HG03135 (cell line): ENCODE data around the gene KIF21B.

Experiments
- ATAC-seq: cut with Tn5 transposase; IDR thresholded peaks from one replicate; pipeline ENCODE4 v1.9.1; 2021; ENCODE audit warnings: mild to moderate bottlenecking, moderate library complexity; ENCODE audit not compliant: unreplicated experiment

KIF21B gene

DNA sequence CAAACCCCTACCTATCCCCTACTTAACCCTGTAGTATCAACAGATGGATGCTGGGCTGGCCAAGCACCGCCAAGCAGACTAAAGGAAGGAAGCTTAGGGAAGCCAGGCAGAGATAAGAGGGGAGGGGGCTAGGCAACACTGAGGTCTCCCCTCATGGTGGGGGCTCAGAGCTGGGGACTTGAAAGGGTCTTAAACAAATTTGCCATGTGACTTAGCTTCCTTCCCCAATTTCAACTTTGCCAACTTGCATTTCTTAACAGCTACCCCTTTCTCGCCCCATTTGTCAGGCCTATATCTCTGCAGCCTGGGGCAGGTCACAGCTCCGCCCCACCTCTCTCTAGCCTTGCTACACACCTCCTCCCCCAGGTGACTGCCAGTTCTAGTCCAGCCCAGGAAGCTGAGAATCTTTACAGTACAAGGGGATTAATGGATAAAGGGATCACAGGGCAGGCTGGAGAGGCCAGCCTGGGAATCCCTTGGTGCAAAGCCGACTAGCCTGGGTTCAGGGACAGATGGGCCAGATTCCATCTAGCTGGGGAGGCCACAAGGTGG lies 3.4 kb downstream of the KIF21B start:
- ATAC-seq: no peak

DNA sequence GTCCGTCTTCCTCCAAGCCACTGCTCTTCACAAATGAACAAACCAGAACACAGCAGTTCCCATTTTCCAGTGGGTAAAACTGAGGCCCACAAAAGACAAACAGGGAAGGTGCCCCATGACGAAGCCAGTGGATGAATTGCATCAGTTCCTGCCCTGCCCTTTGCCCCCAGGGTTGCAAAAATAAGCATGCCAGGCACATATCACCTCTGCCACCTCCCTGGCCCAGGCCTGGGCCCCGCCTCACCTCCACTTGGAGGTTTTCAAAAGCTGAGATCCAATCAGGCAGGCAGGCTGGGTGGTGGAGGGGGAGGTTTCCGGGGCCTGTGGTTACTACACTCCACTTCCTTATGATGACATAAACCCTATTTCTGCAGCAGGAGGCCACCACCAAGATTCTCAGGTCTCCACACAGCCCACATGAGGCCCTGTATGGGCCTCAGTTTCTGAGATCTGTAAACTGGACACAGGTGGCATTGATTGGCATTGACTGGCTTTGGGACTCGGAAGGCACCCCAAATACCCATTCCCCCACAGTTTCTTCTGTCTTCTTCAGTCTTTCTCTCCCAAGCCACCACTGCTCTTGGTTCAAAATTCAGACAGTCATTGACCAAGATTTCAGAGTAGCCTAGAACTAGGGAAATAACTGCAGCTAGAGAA lies 4.1 kb downstream of the KIF21B start:
- peak; percentile 62 for ATAC-seq

DNA sequence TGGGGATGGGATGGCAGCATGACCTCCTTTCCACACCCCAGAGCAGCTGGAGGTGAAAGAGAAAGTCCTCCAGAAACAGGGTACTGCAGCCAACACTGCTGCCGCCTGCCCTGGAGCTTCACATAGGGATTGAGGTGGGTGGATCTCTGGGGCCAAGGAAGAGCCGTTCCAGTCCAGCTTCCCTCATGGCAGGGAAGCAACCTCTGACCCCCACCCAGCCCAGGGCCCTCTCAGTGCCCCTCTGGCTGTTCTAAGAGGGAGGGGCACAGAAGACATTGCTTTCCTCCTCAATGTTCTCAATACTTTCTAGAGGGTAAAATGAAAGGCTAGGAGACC lies 5.7 kb downstream of the KIF21B start:
- no peak for ATAC-seq

GRCh38 chr1:201016943-201017827 lies 6.3 kb downstream of the KIF21B start:
- ATAC-seq: no peak

GRCh38 chr1:201016211-201016651 lies 7.3 kb downstream of the KIF21B start:
- ATAC-seq: no peak

GRCh38 chr1:201015551-201016091 lies 7.9 kb downstream of the KIF21B start:
- no peak for ATAC-seq

- ATAC-seq: no peak
Observed at GRCh38 chr1:201014816-201015200, 8.7 kb downstream of the KIF21B start.

DNA sequence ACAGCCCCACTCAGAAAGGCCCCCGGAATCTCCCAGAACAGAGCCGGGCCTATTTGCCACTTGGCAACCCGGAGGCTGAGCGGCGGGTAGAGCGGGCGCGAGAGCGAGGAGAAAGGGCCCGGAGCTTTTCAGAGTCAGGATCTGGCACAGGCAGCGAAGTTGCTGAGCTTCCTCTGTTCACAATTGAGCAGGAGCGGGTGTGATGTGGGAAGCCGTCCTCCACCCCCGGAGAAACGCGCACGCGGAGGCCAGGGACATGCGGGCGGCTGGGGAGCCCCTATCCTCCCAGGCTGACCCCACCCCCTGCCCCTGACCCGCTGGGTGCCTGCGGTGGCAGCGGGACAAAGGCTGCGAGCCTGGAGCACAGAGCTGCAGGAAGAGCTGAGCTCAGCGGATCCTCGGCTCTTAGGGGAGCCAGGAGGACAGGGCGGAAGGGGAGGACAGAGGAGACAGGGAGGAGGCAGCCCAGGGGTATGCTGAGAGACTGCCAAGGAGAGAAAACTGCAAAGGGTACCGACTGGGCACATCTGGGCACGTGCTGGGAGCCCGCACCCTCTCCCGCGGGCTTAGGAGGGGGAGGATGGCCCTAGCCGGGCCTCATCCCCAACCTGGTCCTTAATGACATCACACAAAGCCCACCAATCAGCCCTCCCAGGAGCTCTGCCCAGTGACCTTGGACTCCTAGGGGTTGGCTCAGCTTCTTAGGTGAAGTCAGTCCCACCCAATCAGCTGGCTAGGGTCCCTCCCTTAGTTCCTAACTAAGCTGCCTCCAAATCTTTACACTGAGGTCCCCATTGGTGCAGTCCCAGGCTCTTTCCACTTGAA lies 9.3 kb downstream of the KIF21B start:
- no peak for ATAC-seq

DNA sequence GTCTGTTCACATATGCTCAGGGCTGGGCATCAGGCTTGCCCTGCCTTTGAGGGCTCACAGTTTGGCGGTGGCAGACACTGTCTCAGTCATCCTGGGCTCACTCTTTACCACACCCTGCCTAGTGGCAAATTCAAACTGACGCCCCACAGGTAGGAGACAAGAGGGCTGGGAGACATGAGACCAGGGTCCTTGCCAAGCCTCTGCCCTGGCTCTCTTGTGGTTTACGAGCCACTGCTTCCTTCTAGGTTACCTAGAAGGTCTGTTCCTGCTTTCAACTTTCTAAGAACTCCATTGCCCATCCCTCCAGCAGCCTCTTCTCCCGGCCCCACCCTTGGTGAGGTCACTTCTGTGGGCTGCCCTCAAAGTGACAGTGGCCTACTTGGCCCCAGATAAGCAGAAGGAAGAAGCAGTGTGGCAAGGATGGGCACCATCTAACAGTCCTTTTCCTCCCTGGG lies 10.5 kb downstream of the KIF21B start:
- ATAC-seq: no peak

GRCh38 chr1:201011616-201012015 lies 11.9 kb downstream of the KIF21B start:
- ATAC-seq: no peak

GRCh38 chr1:201009962-201010645 lies 13.4 kb downstream of the KIF21B start:
- no peak for ATAC-seq

DNA sequence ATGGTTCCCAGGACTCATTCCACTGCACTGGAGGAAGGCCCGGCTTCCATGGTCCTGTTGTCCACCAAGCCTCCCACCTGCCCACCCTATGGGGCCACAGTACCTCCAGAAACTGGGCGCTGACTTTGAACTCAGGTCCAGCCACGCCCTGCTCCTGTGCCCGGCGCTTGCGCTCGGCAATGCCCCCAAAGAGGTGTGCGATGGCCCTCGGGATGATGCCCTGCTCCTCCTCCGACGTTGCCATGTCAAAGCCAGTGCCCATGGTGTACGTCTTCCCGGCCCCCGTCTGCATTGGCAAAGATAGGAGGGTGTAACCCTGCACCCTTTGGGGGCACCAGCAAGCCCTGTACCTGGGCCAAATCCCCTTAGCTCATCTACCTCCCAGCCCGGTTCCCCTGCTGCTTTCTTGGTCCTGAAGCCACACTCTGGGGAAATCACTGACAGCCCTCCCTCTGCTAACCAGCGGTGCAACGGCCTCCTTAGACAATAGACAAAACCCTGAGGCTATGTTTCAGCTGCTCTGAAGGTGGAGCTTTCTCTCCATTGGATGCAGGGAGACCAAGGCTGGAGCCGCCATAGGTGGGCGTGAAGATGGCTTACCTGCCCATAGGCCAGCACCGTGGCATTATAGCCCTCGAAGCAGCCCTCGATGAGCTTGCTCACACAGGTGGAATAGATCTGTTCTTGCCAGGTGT lies 14.7 kb downstream of the KIF21B start:
- ATAC-seq: no peak

GRCh38 chr1:201007481-201007880 lies 16.0 kb downstream of the KIF21B start:
- no peak for ATAC-seq

GRCh38 chr1:201006450-201006849 lies 17.1 kb downstream of the KIF21B start:
- ATAC-seq: no peak

DNA sequence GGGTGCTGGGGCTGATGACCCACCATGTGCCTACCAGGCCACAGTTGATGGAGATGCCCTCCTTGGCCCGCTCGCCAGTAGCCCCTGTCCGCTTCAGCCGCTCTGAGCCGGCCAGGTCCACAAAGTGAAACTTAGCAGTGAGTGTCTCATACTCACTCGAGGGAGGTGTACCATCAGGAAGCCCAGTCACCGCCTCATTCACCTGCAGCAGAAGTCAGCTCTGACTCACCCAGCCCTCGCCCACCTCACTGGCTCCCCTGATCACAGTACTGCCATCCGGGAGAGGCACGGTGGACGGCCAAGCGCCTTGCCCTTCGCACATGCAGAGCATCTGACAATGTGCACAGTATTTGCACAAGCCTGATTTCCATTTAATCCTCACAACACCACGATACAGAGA lies 18.8 kb downstream of the KIF21B start:
- no peak for ATAC-seq

DNA sequence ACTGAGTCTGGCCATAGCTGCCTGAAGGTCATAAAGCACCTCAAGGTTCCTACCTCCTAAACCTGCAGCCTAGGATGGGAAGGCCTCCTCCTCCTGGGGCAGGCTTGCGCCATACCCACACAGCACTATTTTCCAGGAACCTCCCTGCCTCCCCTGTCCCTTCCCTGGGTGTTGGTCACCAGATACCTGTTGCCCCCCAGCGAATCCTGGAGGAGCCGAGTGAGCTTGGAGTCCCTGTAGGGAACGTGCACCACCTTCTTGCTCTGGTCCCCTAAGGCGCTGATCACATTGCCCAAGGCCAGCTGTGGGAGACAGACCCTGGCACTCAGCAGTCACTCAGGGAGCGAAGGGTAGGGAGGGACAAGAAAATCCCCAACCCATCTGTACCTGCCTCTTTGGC lies 19.4 kb downstream of the KIF21B start:
- ATAC-seq: no peak

GRCh38 chr1:201002510-201002909 lies 21.0 kb downstream of the KIF21B start:
- no peak for ATAC-seq

DNA sequence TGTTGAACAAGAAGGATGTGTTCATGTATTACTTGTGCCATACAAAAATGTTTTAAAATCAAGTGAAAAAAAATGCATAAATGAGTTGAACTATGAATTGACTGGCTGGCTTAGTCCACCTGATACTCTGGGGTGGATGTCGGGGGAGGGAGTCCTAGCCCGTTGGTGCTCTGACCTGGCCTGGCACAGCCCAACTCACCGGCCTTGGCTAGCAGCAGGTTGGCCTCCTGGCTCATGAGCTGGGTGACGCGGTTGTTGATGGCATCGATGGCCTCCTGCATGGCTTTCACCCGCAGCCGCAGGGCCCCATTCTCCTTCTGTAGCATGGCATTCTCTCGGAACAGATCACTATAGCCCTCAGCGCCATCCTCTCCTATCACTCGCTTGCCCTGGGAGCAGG lies 21.6 kb downstream of the KIF21B start:
- ATAC-seq: no peak

DNA sequence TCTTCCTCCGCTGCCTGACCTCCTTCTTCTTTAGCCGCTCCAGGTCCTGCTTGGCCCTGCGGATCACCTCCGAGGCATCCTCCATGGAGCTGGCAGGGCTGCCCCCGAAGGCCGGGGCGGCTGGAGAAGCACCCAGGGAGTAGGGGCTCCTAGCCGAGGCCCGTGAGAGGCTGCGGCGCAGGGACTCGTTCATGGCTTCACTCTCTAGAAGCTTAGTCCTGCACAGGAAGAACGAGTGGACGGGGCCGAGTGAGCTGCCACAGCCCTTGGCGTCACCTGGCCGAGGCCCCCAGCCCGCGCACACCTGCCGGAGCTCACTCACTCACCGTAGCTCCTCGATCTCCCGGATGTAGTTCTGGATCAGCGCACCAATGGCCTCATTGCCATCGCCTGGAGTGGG lies 23.1 kb downstream of the KIF21B start:
- ATAC-seq: no peak

- ATAC-seq: no peak
Observed at GRCh38 chr1:200999667-201000066, 23.8 kb downstream of the KIF21B start.
